ENCODE results near the gene PROX2. TPM values are rescaled to one million over a fixed set of nuclear protein-coding genes. Genes with fewer than 3 reads are reported as not detected.
A peak's percentile ranks its signal among the peaks of the same experiment; 100 is the strongest.

Gene PROX2
- total RNA-seq, 1 experiment from 2014 or later, result not detected

GRCh38 chr14:74891870-74892269, 15.9 kb upstream of the PROX2 start:
- Histone ChIP-seq H3K9me2 (ENCODE audit: insufficient read depth) (no peaks in the 10 kb centered on the region), H3K36me3 (ENCODE audit: low read depth) (peaks cover 80% of the 10 kb centered on the region), H3K4me1 (replicated peaks; ENCODE audit: insufficient read depth) (peaks cover 28% of the 10 kb centered on the region), H3K4me3 (no peak overlapping the region), H3K9me3 (ENCODE audit: insufficient read depth, low read depth) (no peaks in the 10 kb centered on the region), H3K27me3 (ENCODE audit: insufficient read depth, low read depth) (no peaks in the 10 kb centered on the region), H4K20me1 (ENCODE audit: insufficient read depth) (peaks cover 51% of the 10 kb centered on the region), H3F3A (ENCODE audit: insufficient read depth, low read depth) (peaks cover 48% of the 10 kb centered on the region), H3K4me2 (no peak overlapping the region), H2AFZ (no peak overlapping the region), H3K27ac (no peak overlapping the region), H3K79me2 (ENCODE audit: low read depth) (peaks cover 47% of the 10 kb centered on the region)
- no TSS peak for BruUV-seq (replicated peaks)
- intact Hi-C loops (cut with micrococcal nuclease; ENCODE audit: unreplicated experiment), result no loop called here
- POLR2A ChIA-PET (ENCODE audit: unreplicated experiment), result no interaction called here
- CTCF ChIA-PET, result interaction anchor here (0.5 kb wide), 1 partner anchor 14 kb away, joined by 3 read pairs; no protein-coding TSS in a partner anchor
- TF ChIP-seq, protein P1, sequence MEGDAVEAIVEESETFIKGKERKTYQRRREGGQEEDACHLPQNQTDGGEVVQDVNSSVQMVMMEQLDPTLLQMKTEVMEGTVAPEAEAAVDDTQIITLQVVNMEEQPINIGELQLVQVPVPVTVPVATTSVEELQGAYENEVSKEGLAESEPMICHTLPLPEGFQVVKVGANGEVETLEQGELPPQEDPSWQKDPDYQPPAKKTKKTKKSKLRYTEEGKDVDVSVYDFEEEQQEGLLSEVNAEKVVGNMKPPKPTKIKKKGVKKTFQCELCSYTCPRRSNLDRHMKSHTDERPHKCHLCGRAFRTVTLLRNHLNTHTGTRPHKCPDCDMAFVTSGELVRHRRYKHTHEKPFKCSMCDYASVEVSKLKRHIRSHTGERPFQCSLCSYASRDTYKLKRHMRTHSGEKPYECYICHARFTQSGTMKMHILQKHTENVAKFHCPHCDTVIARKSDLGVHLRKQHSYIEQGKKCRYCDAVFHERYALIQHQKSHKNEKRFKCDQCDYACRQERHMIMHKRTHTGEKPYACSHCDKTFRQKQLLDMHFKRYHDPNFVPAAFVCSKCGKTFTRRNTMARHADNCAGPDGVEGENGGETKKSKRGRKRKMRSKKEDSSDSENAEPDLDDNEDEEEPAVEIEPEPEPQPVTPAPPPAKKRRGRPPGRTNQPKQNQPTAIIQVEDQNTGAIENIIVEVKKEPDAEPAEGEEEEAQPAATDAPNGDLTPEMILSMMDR (conservative IDR thresholded peaks at IDR 0.05), result no peak
- no peak for TF ChIP-seq EZH2 (IDR thresholded peaks at IDR 0.05; ENCODE audit: low read depth)
- DNase-seq, result no peak

DNA sequence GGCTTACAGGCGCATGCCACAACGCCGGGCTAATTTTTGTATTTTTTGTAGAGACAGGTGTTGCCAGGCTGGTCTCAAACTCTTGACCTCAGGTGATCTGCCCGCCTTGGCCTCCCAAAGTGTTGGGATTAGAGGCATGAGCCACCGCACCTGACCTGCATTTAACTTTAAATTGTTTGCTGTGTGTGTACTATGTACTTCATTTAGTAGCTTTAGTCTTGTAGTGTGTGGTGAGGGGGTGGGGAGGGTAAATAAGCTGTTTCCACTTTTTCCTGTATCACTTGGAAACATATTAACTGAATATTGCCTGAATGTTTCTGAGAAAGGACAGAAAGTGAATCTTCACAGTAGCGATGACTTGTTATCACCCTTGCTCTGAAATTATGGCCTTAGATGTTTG, 14.3 kb upstream of the PROX2 start:
- Histone ChIP-seq H3K79me2 (ENCODE audit: low read depth) (peaks cover 63% of the 10 kb centered on the region), H4K20me1 (ENCODE audit: insufficient read depth) (peaks cover 63% of the 10 kb centered on the region)

DNA sequence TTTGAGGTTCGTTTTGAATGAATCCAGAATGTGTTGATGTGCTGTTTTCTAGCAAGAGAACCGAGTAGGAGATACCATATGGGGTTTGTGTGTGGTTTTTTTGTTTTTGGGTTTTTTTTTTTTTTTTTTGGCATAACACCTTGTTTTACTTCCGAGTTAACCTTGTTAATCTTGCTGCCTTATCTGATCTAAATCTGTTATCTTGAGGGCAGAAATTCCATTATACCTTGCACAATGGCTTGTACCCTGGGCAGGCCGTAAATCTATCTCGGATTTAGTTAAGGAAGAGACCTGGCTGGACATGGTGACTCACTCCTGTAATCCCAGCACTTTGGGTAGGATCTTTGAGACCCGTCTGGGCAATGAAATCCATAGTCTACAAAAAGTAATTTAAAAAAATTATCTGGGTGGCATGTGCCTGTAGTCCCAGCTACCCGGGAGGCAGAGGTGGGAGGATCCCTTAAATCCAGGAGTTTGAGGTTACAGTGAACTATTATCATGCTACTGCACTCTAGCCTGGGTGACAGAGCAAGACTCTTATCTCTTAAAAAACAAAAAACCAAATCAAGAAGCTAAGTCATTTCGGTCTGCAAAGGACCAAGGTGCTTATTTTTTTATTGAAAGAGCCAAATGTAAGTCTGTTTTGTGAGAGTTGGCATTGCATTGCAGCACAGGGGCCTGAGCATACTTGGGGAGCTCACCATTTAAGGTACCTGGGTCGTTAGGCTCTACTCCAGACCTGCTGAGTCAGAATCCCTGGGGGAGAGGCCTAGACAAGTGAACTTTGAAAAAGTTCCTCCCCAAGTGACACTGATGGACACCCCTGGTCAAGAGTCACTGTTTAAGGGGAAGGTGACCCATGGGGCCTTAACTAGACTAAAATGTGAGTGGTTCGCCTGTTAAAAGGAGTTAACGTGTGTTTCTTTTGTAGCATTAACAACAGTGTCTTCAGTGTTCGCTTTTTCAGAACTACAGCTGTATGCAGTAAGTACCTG, 12.5 kb upstream of the PROX2 start:
- BruUV-seq (replicated peaks), result no TSS peak
- Histone ChIP-seq H3K27ac (peak overlapping the region; percentile 55), H3K4me3 (peak overlapping the region; percentile 27; the same call in 1 of the 2 replicates), H3K4me1 (replicated peaks; ENCODE audit: insufficient read depth) (peaks cover 63% of the 10 kb centered on the region), H3K27me3 (ENCODE audit: insufficient read depth, low read depth) (no peaks in the 10 kb centered on the region), H3K9me3 (ENCODE audit: insufficient read depth, low read depth) (no peaks in the 10 kb centered on the region), H3K9me2 (ENCODE audit: insufficient read depth) (no peaks in the 10 kb centered on the region), H3K79me2 (ENCODE audit: low read depth) (peaks cover 81% of the 10 kb centered on the region), H4K20me1 (ENCODE audit: insufficient read depth) (peaks cover 81% of the 10 kb centered on the region), H3F3A (ENCODE audit: insufficient read depth, low read depth) (peaks cover 73% of the 10 kb centered on the region), H3K4me2 (peak overlapping the region; percentile 72), H2AFZ (no peak overlapping the region), H3K36me3 (ENCODE audit: low read depth) (peaks cover 68% of the 10 kb centered on the region)
- intact Hi-C loops (cut with micrococcal nuclease; ENCODE audit: unreplicated experiment), result loop anchor here (5.0 to 10.0 kb wide), 4 partner anchors 276 to 676 kb away; partner anchors contain the start of gene LTBP2
- peak; percentile 68 to 99 for DNase-seq
- TF ChIP-seq EZH2 (IDR thresholded peaks at IDR 0.05; ENCODE audit: low read depth), result no peak
- TF ChIP-seq, protein P1 (conservative IDR thresholded peaks at IDR 0.05), result no peak
- CTCF ChIA-PET, result interaction anchor here (0.6 to 2.6 kb wide), 3 partner anchors 9 to 18 kb away, joined by 3 to 12 read pairs (median 5); no protein-coding TSS in a partner anchor
- POLR2A ChIA-PET (ENCODE audit: unreplicated experiment), result interaction anchor here (0.5 to 0.6 kb wide), 5 partner anchors 10 to 322 kb away, joined by 3 to 4 read pairs (median 4); no protein-coding TSS in a partner anchor

More for the DNA sequence above, 14.3 kb upstream of the PROX2 start:
- H3K4me2 ChIP-seq, result no peak overlapping the region
- ChIA-PET POLR2A (ENCODE audit: unreplicated experiment) (no interaction called here), CTCF (interaction anchor here (0.5 to 0.7 kb wide), 3 partner anchors 11 to 528 kb away, joined by 3 to 5 read pairs (median 5); no protein-coding TSS in a partner anchor)
- no peaks in the 10 kb centered on the region for H3K27me3 ChIP-seq (ENCODE audit: insufficient read depth, low read depth)
- no peak for DNase-seq
- intact Hi-C loops (cut with micrococcal nuclease; ENCODE audit: unreplicated experiment), result no loop called here
- H3K4me1 ChIP-seq (replicated peaks; ENCODE audit: insufficient read depth), result peaks cover 45% of the 10 kb centered on the region
- H3K4me3 ChIP-seq, result no peak overlapping the region
- no peak overlapping the region for H2AFZ ChIP-seq
- BruUV-seq (replicated peaks), result no TSS peak
- peaks cover 55% of the 10 kb centered on the region for H3F3A ChIP-seq (ENCODE audit: insufficient read depth, low read depth)
- peaks cover 73% of the 10 kb centered on the region for H3K36me3 ChIP-seq (ENCODE audit: low read depth)
- TF ChIP-seq EZH2 (IDR thresholded peaks at IDR 0.05; ENCODE audit: low read depth), result no peak
- TF ChIP-seq, protein P1 (conservative IDR thresholded peaks at IDR 0.05), result no peak
- no peaks in the 10 kb centered on the region for H3K9me2 ChIP-seq (ENCODE audit: insufficient read depth)
- no peak overlapping the region for H3K27ac ChIP-seq
- H3K9me3 ChIP-seq (ENCODE audit: insufficient read depth, low read depth), result no peaks in the 10 kb centered on the region
